DMS153 (cell line): ENCODE data around the gene LRP1B.
"Not testable (repeated sequence)": the region's sequence is repeated elsewhere in the genome, so short reads cannot be mapped to it uniquely, and the experiment has no call there.

ENCODE experiments used
- DNase-seq: peaks from one replicate; lab custom pipeline; 2025; lab: John Stamatoyannopoulos, UW

The LRP1B gene

GRCh38 chr2:140344838-140345237, 1786.0 kb downstream of the LRP1B start:
- DNase-seq: no peak

GRCh38 chr2:140344266-140344665, 1786.5 kb downstream of the LRP1B start:
- not testable (repeated sequence) for DNase-seq

GRCh38 chr2:140338795-140339194, 1792.0 kb downstream of the LRP1B start:
- DNase-seq: no peak

GRCh38 chr2:140337061-140337460, 1793.8 kb downstream of the LRP1B start:
- DNase-seq: no peak

GRCh38 chr2:140316345-140316744, 1814.5 kb downstream of the LRP1B start:
- DNase-seq: no peak

GRCh38 chr2:140311905-140312304, 1818.9 kb downstream of the LRP1B start:
- no peak for DNase-seq

GRCh38 chr2:140308706-140309105, 1822.1 kb downstream of the LRP1B start:
- no peak for DNase-seq

GRCh38 chr2:140307532-140307931, 1823.3 kb downstream of the LRP1B start:
- no peak for DNase-seq

GRCh38 chr2:140295767-140296166, 1835.0 kb downstream of the LRP1B start:
- DNase-seq: no peak

GRCh38 chr2:140288726-140289125, 1842.1 kb downstream of the LRP1B start:
- DNase-seq: no peak

GRCh38 chr2:140288213-140288612, 1842.6 kb downstream of the LRP1B start:
- no peak for DNase-seq

GRCh38 chr2:140286377-140286776, 1844.4 kb downstream of the LRP1B start:
- DNase-seq: no peak

GRCh38 chr2:140277344-140277743, 1853.5 kb downstream of the LRP1B start:
- not testable (repeated sequence) for DNase-seq

GRCh38 chr2:140276661-140277060, 1854.2 kb downstream of the LRP1B start:
- DNase-seq: no peak

- peak; percentile 24 for DNase-seq
Measured at GRCh38 chr2:140275427-140275826, 1855.4 kb downstream of the LRP1B start.

GRCh38 chr2:140274891-140275290, 1855.9 kb downstream of the LRP1B start:
- no peak for DNase-seq

- no peak for DNase-seq
Measured at GRCh38 chr2:140273958-140274357, 1856.9 kb downstream of the LRP1B start.

- no peak for DNase-seq
Measured at GRCh38 chr2:140273408-140273807, 1857.4 kb downstream of the LRP1B start.

- DNase-seq: no peak
Measured at GRCh38 chr2:140270224-140270623, 1860.6 kb downstream of the LRP1B start.

- no peak for DNase-seq
Measured at GRCh38 chr2:140269000-140269399, 1861.8 kb downstream of the LRP1B start.

- no peak for DNase-seq
Measured at GRCh38 chr2:140262908-140263307, 1867.9 kb downstream of the LRP1B start.

GRCh38 chr2:140257692-140258300, 1873.0 kb downstream of the LRP1B start:
- no peak for DNase-seq

GRCh38 chr2:140256080-140256479, 1874.7 kb downstream of the LRP1B start:
- DNase-seq: no peak

- no peak for DNase-seq
Measured at GRCh38 chr2:140249821-140250220, 1881.0 kb downstream of the LRP1B start.
